Muscle layer of colon (tissue), 2 donors: ENCODE measurements around the gene CLEC16A.

Experiments used
- H3K27ac ChIP-seq: one replicate; pipeline ENCODE4 v1.7.0; 2013; ENCODE audit warnings: low read depth, mild to moderate bottlenecking, low read length, moderate library complexity
- H3K27me3 ChIP-seq, 2 donors: one replicate each; pipeline ENCODE4 v1.7.0; 2013; ENCODE audit warnings: low read length in 2 of 2, mild to moderate bottlenecking in 2 of 2; ENCODE audit not compliant: insufficient read depth in 2 of 2, control insufficient read depth in 1 of 2
- H3K36me3 ChIP-seq: one replicate; pipeline ENCODE4 v1.7.0; 2013; ENCODE audit warnings: mild to moderate bottlenecking, low read length; ENCODE audit not compliant: insufficient read depth
- H3K4me1 ChIP-seq: one replicate; pipeline ENCODE4 v1.7.0; 2013; ENCODE audit warnings: mild to moderate bottlenecking, low read length; ENCODE audit not compliant: insufficient read depth
- H3K4me3 ChIP-seq, 2 donors: one replicate each; pipeline ENCODE4 v1.7.0; 2013; ENCODE audit warnings: low read length in 2 of 2, low read depth in 1 of 2, mild to moderate bottlenecking in 1 of 2, moderate library complexity in 1 of 2
- H3K9ac ChIP-seq: one replicate; pipeline ENCODE4 v1.7.0; 2013; ENCODE audit warnings: low read length
- H3K9me3 ChIP-seq: one replicate; pipeline ENCODE4 v1.7.0; 2013; ENCODE audit warnings: mild to moderate bottlenecking, low read length
- donor health status: abdominal sarcoma.
- donor health status: Adenocarcinoma of cecum.

Gene CLEC16A

GRCh38 chr16:10944249-10945064 lies at the start of gene CLEC16A:
TSS of gene CLEC16A (plus strand) at chr16:10944564. CDS start at chr16:10944718, 154 bp downstream.
- Histone ChIP-seq H3K4me1 (peaks cover 51% of the 10 kb centered on the region), H3K36me3 (no peaks in the 10 kb centered on the region), H3K4me3 (peak within 1 kb of the TSS; percentile 61 to 83), H3K27me3 (no peaks in the 10 kb centered on the region), H3K9ac (peak within 1 kb of the TSS; percentile 62), H3K27ac (peak within 1 kb of the TSS; percentile 89), H3K9me3 (no peaks in the 10 kb centered on the region)

- Histone ChIP-seq H3K9me3 (no peaks in the 10 kb centered on the region), H3K36me3 (no peaks in the 10 kb centered on the region), H3K4me1 (no peaks in the 10 kb centered on the region), H3K4me3 (no peak overlapping the region), H3K9ac (no peak overlapping the region), H3K27me3 (no peaks in the 10 kb centered on the region), H3K27ac (no peak overlapping the region)
Measured at GRCh38 chr16:10895053-10895946, 49.1 kb upstream of the CLEC16A start.

- H3K4me1 ChIP-seq = no peaks in the 10 kb centered on the region
- H3K9ac ChIP-seq = no peak overlapping the region
- H3K27ac ChIP-seq = no peak overlapping the region
- H3K9me3 ChIP-seq = no peaks in the 10 kb centered on the region
- no peaks in the 10 kb centered on the region for H3K27me3 ChIP-seq
- H3K36me3 ChIP-seq = no peaks in the 10 kb centered on the region
- no peak overlapping the region for H3K4me3 ChIP-seq
Measured at GRCh38 chr16:10896165-10896564, 48.2 kb upstream of the CLEC16A start.

- Histone ChIP-seq H3K9me3 (no peaks in the 10 kb centered on the region), H3K36me3 (no peaks in the 10 kb centered on the region), H3K4me3 (no peak overlapping the region), H3K4me1 (no peaks in the 10 kb centered on the region), H3K27ac (no peak overlapping the region), H3K27me3 (no peaks in the 10 kb centered on the region), H3K9ac (no peak overlapping the region)
Measured at GRCh38 chr16:10896723-10897122, 47.6 kb upstream of the CLEC16A start.

GRCh38 chr16:10897134-10897533 lies 47.2 kb upstream of the CLEC16A start:
- no peaks in the 10 kb centered on the region for H3K4me1 ChIP-seq
- H3K27ac ChIP-seq = no peak overlapping the region
- H3K4me3 ChIP-seq = no peak overlapping the region
- H3K9ac ChIP-seq = no peak overlapping the region
- H3K36me3 ChIP-seq = no peaks in the 10 kb centered on the region
- no peaks in the 10 kb centered on the region for H3K27me3 ChIP-seq
- no peaks in the 10 kb centered on the region for H3K9me3 ChIP-seq

- no peak overlapping the region for H3K9ac ChIP-seq
- H3K27me3 ChIP-seq = no peaks in the 10 kb centered on the region
- H3K4me1 ChIP-seq = no peaks in the 10 kb centered on the region
- H3K27ac ChIP-seq = no peak overlapping the region
- no peaks in the 10 kb centered on the region for H3K36me3 ChIP-seq
- H3K4me3 ChIP-seq = no peak overlapping the region
- H3K9me3 ChIP-seq = peaks cover 5% of the 10 kb centered on the region
Measured at GRCh38 chr16:10902999-10903398, 41.4 kb upstream of the CLEC16A start.

GRCh38 chr16:10906482-10906881 lies 37.9 kb upstream of the CLEC16A start:
- Histone ChIP-seq H3K4me3 (no peak overlapping the region), H3K9ac (no peak overlapping the region), H3K27ac (no peak overlapping the region), H3K36me3 (no peaks in the 10 kb centered on the region), H3K9me3 (peaks cover 5% of the 10 kb centered on the region), H3K27me3 (no peaks in the 10 kb centered on the region), H3K4me1 (no peaks in the 10 kb centered on the region)

GRCh38 chr16:10906914-10907756 lies 37.2 kb upstream of the CLEC16A start:
- no peaks in the 10 kb centered on the region for H3K36me3 ChIP-seq
- no peak overlapping the region for H3K27ac ChIP-seq
- no peak overlapping the region for H3K4me3 ChIP-seq
- no peaks in the 10 kb centered on the region for H3K27me3 ChIP-seq
- peaks cover 5% of the 10 kb centered on the region for H3K9me3 ChIP-seq
- H3K4me1 ChIP-seq = no peaks in the 10 kb centered on the region
- H3K9ac ChIP-seq = no peak overlapping the region

- Histone ChIP-seq H3K4me1 (no peaks in the 10 kb centered on the region), H3K9me3 (peaks cover 4% of the 10 kb centered on the region), H3K36me3 (no peaks in the 10 kb centered on the region), H3K27me3 (no peaks in the 10 kb centered on the region), H3K9ac (no peak overlapping the region), H3K27ac (no peak overlapping the region), H3K4me3 (no peak overlapping the region)
Measured at GRCh38 chr16:10907757-10908045, 36.7 kb upstream of the CLEC16A start.

- H3K27me3 ChIP-seq = no peaks in the 10 kb centered on the region
- no peak overlapping the region for H3K9ac ChIP-seq
- no peak overlapping the region for H3K4me3 ChIP-seq
- H3K36me3 ChIP-seq = no peaks in the 10 kb centered on the region
- no peaks in the 10 kb centered on the region for H3K9me3 ChIP-seq
- no peak overlapping the region for H3K27ac ChIP-seq
- H3K4me1 ChIP-seq = no peaks in the 10 kb centered on the region
Measured at GRCh38 chr16:10911267-10911666, 33.1 kb upstream of the CLEC16A start.

GRCh38 chr16:10916534-10916933 lies 27.8 kb upstream of the CLEC16A start:
- no peaks in the 10 kb centered on the region for H3K9me3 ChIP-seq
- no peaks in the 10 kb centered on the region for H3K27me3 ChIP-seq
- no peak overlapping the region for H3K4me3 ChIP-seq
- H3K9ac ChIP-seq = no peak overlapping the region
- no peak overlapping the region for H3K27ac ChIP-seq
- peaks cover 9% of the 10 kb centered on the region for H3K4me1 ChIP-seq
- H3K36me3 ChIP-seq = no peaks in the 10 kb centered on the region
